ENCODE data around the gene NPAS3.

The NPAS3 gene

GRCh38 chr14:33609582-33609981, 670.9 kb downstream of the NPAS3 start:
- Histone ChIP-seq H3K27ac (ENCODE audit: low read length) (no peak overlapping the region), H3K9ac (ENCODE audit: low read length) (no peak overlapping the region), H3F3A (ENCODE audit: insufficient read depth, low read length) (no peaks in the 10 kb centered on the region), H3K4me2 (ENCODE audit: low read depth, low read length) (no peak overlapping the region), H3K4me3 (ENCODE audit: low read length) (no peak overlapping the region), H3K9me2 (replicated peaks; ENCODE audit: insufficient read depth, low read length) (no peaks in the 10 kb centered on the region), H3K36me3 (replicated peaks; ENCODE audit: insufficient read depth, low read length) (no peaks in the 10 kb centered on the region), H4K20me1 (ENCODE audit: insufficient read depth, low read length) (no peaks in the 10 kb centered on the region), H3K9me3 (replicated peaks; ENCODE audit: insufficient read depth, low read length) (no peaks in the 10 kb centered on the region), H3K27me3 (replicated peaks; ENCODE audit: insufficient read depth, low read length) (no peaks in the 10 kb centered on the region), H3K79me2 (ENCODE audit: low read length) (no peaks in the 10 kb centered on the region), H3K4me1 (ENCODE audit: low read length) (no peaks in the 10 kb centered on the region), H2AFZ (ENCODE audit: low read length) (no peak overlapping the region)
- no peak for DNase-seq
- no peak for TF ChIP-seq EZH2 (optimal IDR thresholded peaks at IDR 0.05; ENCODE audit: low read depth, low read length)
- TF ChIP-seq CTCF (IDR thresholded peaks at IDR 0.05; ENCODE audit: low read length) = no peak
- no peak for TF ChIP-seq EZH2phosphoT487 (IDR thresholded peaks at IDR 0.05; ENCODE audit: low read length)

GRCh38 chr14:33610121-33610520, 671.4 kb downstream of the NPAS3 start:
- H3K27ac ChIP-seq (ENCODE audit: low read length) = no peak overlapping the region
- H3K36me3 ChIP-seq (replicated peaks; ENCODE audit: insufficient read depth, low read length) = no peaks in the 10 kb centered on the region
- no peak for DNase-seq

GRCh38 chr14:33611405-33612196, 672.9 kb downstream of the NPAS3 start:
- Histone ChIP-seq H3K79me2 (ENCODE audit: low read length) (no peaks in the 10 kb centered on the region), H3F3A (ENCODE audit: insufficient read depth, low read length) (no peaks in the 10 kb centered on the region), H3K27ac (ENCODE audit: low read length) (no peak overlapping the region), H2AFZ (ENCODE audit: low read length) (no peak overlapping the region), H3K4me3 (ENCODE audit: low read length) (no peak overlapping the region), H3K36me3 (replicated peaks; ENCODE audit: insufficient read depth, low read length) (no peaks in the 10 kb centered on the region), H3K9ac (ENCODE audit: low read length) (no peak overlapping the region), H3K4me2 (ENCODE audit: low read depth, low read length) (no peak overlapping the region), H3K4me1 (ENCODE audit: low read length) (no peaks in the 10 kb centered on the region), H4K20me1 (ENCODE audit: insufficient read depth, low read length) (no peaks in the 10 kb centered on the region), H3K9me2 (replicated peaks; ENCODE audit: insufficient read depth, low read length) (no peaks in the 10 kb centered on the region), H3K27me3 (replicated peaks; ENCODE audit: insufficient read depth, low read length) (no peaks in the 10 kb centered on the region), H3K9me3 (replicated peaks; ENCODE audit: insufficient read depth, low read length) (no peaks in the 10 kb centered on the region)
- no peak for TF ChIP-seq EZH2 (optimal IDR thresholded peaks at IDR 0.05; ENCODE audit: low read depth, low read length)
- no peak for DNase-seq

More at GRCh38 chr14:33610121-33610520, 671.4 kb downstream of the NPAS3 start:
- Histone ChIP-seq H3K9ac (ENCODE audit: low read length) (no peak overlapping the region), H3K9me2 (replicated peaks; ENCODE audit: insufficient read depth, low read length) (no peaks in the 10 kb centered on the region), H3K4me3 (ENCODE audit: low read length) (no peak overlapping the region), H3K79me2 (ENCODE audit: low read length) (no peaks in the 10 kb centered on the region), H3K27me3 (replicated peaks; ENCODE audit: insufficient read depth, low read length) (no peaks in the 10 kb centered on the region), H2AFZ (ENCODE audit: low read length) (no peak overlapping the region), H4K20me1 (ENCODE audit: insufficient read depth, low read length) (no peaks in the 10 kb centered on the region), H3K4me2 (ENCODE audit: low read depth, low read length) (no peak overlapping the region), H3F3A (ENCODE audit: insufficient read depth, low read length) (no peaks in the 10 kb centered on the region), H3K9me3 (replicated peaks; ENCODE audit: insufficient read depth, low read length) (no peaks in the 10 kb centered on the region), H3K4me1 (ENCODE audit: low read length) (no peaks in the 10 kb centered on the region)
- no peak for TF ChIP-seq EZH2phosphoT487 (IDR thresholded peaks at IDR 0.05; ENCODE audit: low read length)
- no peak for TF ChIP-seq EZH2 (optimal IDR thresholded peaks at IDR 0.05; ENCODE audit: low read depth, low read length)
- no peak for TF ChIP-seq CTCF (IDR thresholded peaks at IDR 0.05; ENCODE audit: low read length)

- TF ChIP-seq EZH2 (optimal IDR thresholded peaks at IDR 0.05; ENCODE audit: low read depth, low read length) (no peak), EZH2phosphoT487 (IDR thresholded peaks at IDR 0.05; ENCODE audit: low read length) (no peak), CTCF (IDR thresholded peaks at IDR 0.05; ENCODE audit: low read length) (no peak)
- Histone ChIP-seq H3K36me3 (replicated peaks; ENCODE audit: insufficient read depth, low read length) (no peaks in the 10 kb centered on the region), H4K20me1 (ENCODE audit: insufficient read depth, low read length) (no peaks in the 10 kb centered on the region), H3K27ac (ENCODE audit: low read length) (no peak overlapping the region), H3K4me1 (ENCODE audit: low read length) (no peaks in the 10 kb centered on the region), H3K9me2 (replicated peaks; ENCODE audit: insufficient read depth, low read length) (no peaks in the 10 kb centered on the region), H3K9me3 (replicated peaks; ENCODE audit: insufficient read depth, low read length) (no peaks in the 10 kb centered on the region), H3K4me3 (ENCODE audit: low read length) (no peak overlapping the region), H3K4me2 (ENCODE audit: low read depth, low read length) (no peak overlapping the region), H3K9ac (ENCODE audit: low read length) (no peak overlapping the region), H3K27me3 (replicated peaks; ENCODE audit: insufficient read depth, low read length) (no peaks in the 10 kb centered on the region), H3F3A (ENCODE audit: insufficient read depth, low read length) (no peaks in the 10 kb centered on the region), H2AFZ (ENCODE audit: low read length) (no peak overlapping the region), H3K79me2 (ENCODE audit: low read length) (no peaks in the 10 kb centered on the region)
- no peak for DNase-seq
Measured at GRCh38 chr14:33612197-33612505, 673.5 kb downstream of the NPAS3 start.
